ENCODE measurements around the gene OR1F1. TPM values are rescaled to one million over a fixed set of nuclear protein-coding genes. Genes with fewer than 3 reads are reported as not detected.

The OR1F1 gene
- total and polyA plus RNA-seq, 11 donors: not detected

- H3K27ac ChIP-seq: peak overlapping the region in 1 of 12 donors; percentile 55
- H3K27me3 ChIP-seq: peaks cover 0 to 3% (median 0%) of the 10 kb centered on the region in 9 donors
- WGBS, 4 donors: 52 to 61% (median 58%) methylated on average over 3 of the region's 3 CpGs
- H3K36me3 ChIP-seq: peaks cover 0 to 2% (median 0%) of the 10 kb centered on the region in 9 donors
- TF ChIP-seq CTCF (IDR thresholded peaks at IDR 0.05) (no peak), POLR2A (IDR thresholded peaks at IDR 0.05) (no peak)
- no peak for ATAC-seq
- no peak for DNase-seq
- no peaks in the 10 kb centered on the region for H3K4me1 ChIP-seq
- intact Hi-C loops (cut with DNase I): no loop called here
- H3K4me3 ChIP-seq: no peak overlapping the region
- H3K9me3 ChIP-seq: peaks cover 0 to 35% (median 10%) of the 10 kb centered on the region in 12 donors
Measured at GRCh38 chr16:3216263-3216640, 28.2 kb downstream of the OR1F1 start.

GRCh38 chr16:3220839-3221238 lies 32.8 kb downstream of the OR1F1 start:
- no peaks in the 10 kb centered on the region for H3K27me3 ChIP-seq
- peaks cover 11 to 45% (median 28%) of the 10 kb centered on the region in 9 donors for H3K36me3 ChIP-seq
- DNase-seq: no peak
- WGBS, 4 donors: 82 to 94% (median 91%) methylated on average over 10 of the region's 10 CpGs
- no peak for ATAC-seq
- intact Hi-C loops (cut with DNase I): loop anchor here in 1 of 10 donors (10.0 kb wide), 1 partner anchor 94 kb away; no protein-coding TSS in a partner anchor
- peaks cover 0 to 81% (median 55%) of the 10 kb centered on the region in 12 donors for H3K9me3 ChIP-seq
- H3K4me3 ChIP-seq: no peak overlapping the region
- no peaks in the 10 kb centered on the region for H3K4me1 ChIP-seq
- H3K27ac ChIP-seq: no peak overlapping the region
- TF ChIP-seq CTCF (IDR thresholded peaks at IDR 0.05) (no peak), POLR2A (IDR thresholded peaks at IDR 0.05) (no peak)

- WGBS, 4 donors: 98 to 99% (median 98%) methylated on average over 10 of the region's 10 CpGs
- intact Hi-C loops (cut with DNase I): loop anchor here in 1 of 10 donors (10.0 kb wide), 1 partner anchor 91 kb away; no protein-coding TSS in a partner anchor
- peaks cover 0 to 100% (median 84%) of the 10 kb centered on the region in 12 donors for H3K9me3 ChIP-seq
Measured at GRCh38 chr16:3223913-3224515, 36.0 kb downstream of the OR1F1 start.

More at GRCh38 chr16:3223913-3224515, 36.0 kb downstream of the OR1F1 start:
- no peak overlapping the region for H3K4me3 ChIP-seq
- H3K27ac ChIP-seq: no peak overlapping the region
- H3K4me1 ChIP-seq: no peaks in the 10 kb centered on the region
- peaks cover 20 to 77% (median 59%) of the 10 kb centered on the region in 9 donors for H3K36me3 ChIP-seq
- no peak for ATAC-seq
- TF ChIP-seq POLR2A (IDR thresholded peaks at IDR 0.05) (no peak), CTCF (IDR thresholded peaks at IDR 0.05) (no peak)
- DNase-seq: no peak
- no peaks in the 10 kb centered on the region for H3K27me3 ChIP-seq
